ENCODE data around the gene TAS2R41. TPM values are rescaled to one million over a fixed set of nuclear protein-coding genes. Genes with fewer than 3 reads are reported as not detected.

The TAS2R41 gene
- total and polyA plus RNA-seq, 2 donors from 2014 or later = not detected

DNA sequence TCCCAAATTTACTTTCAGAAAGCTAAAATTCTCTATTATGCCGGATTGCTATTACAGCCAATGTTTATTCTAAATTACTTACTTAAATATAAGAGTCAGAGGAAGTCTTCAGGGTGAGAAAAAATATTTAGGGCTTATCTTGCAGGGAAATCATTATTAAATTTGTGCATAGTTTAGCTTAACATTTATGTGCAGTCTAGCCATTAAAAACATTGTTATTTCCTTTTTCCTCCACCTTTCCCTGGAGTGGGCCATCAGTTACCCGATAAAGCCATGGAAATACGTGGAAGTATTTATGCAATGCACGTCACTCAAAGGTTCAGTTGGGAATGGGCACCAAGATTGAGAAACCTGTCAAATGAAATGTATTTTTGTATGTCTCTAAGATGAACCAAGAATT is 43.9 kb upstream of the TAS2R41 start:
- H3K27ac ChIP-seq (ENCODE audit: low read depth in 2 of 2, low read length in 2 of 2) = no peak overlapping the region
- no peak overlapping the region for H3K4me3 ChIP-seq (ENCODE audit: low read length in 3 of 3)
- H3K9ac ChIP-seq (ENCODE audit: low read length in 3 of 3) = no peak overlapping the region
- no peaks in the 10 kb centered on the region for H3K9me3 ChIP-seq (ENCODE audit: control insufficient read depth in 2 of 3, insufficient read depth in 1 of 3, low read length in 3 of 3)
- FAIRE-seq = no peak
- DNase-seq = no peak
- H3K36me3 ChIP-seq (ENCODE audit: control insufficient read depth in 2 of 3, insufficient read depth in 3 of 3, low read length in 3 of 3) = no peaks in the 10 kb centered on the region
- H3K27me3 ChIP-seq (ENCODE audit: control insufficient read depth, insufficient read depth, low read length) = no peaks in the 10 kb centered on the region
- intact Hi-C loops (cut with DNase I) = no loop called here
- TF ChIP-seq, protein P1, sequence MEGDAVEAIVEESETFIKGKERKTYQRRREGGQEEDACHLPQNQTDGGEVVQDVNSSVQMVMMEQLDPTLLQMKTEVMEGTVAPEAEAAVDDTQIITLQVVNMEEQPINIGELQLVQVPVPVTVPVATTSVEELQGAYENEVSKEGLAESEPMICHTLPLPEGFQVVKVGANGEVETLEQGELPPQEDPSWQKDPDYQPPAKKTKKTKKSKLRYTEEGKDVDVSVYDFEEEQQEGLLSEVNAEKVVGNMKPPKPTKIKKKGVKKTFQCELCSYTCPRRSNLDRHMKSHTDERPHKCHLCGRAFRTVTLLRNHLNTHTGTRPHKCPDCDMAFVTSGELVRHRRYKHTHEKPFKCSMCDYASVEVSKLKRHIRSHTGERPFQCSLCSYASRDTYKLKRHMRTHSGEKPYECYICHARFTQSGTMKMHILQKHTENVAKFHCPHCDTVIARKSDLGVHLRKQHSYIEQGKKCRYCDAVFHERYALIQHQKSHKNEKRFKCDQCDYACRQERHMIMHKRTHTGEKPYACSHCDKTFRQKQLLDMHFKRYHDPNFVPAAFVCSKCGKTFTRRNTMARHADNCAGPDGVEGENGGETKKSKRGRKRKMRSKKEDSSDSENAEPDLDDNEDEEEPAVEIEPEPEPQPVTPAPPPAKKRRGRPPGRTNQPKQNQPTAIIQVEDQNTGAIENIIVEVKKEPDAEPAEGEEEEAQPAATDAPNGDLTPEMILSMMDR (IDR thresholded peaks at IDR 0.05; ENCODE audit: borderline replicate concordance, extremely low read depth, insufficient read depth) = no peak
- no peaks in the 10 kb centered on the region for H3K4me1 ChIP-seq (ENCODE audit: control insufficient read depth in 2 of 3, insufficient read depth in 2 of 3, low read depth in 1 of 3, low read length in 3 of 3)

DNA sequence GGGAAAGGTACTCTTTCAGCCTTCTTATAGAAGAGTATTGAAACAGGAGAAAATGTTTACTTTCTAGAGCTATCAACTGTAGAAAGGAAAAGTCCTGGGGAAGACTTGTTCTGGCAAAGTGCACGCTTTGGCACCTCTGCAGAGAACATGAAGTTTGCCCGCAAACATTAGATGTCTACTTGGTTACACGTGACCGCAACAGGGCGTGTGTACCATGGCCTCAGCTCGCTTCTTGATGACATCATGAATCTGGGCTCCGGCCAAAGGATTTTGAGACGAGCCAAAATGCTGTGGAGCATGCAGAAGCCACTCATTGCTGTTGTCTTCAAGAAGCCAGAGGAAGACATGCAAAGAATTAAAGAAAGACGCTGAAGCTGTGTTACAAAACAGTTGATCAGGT is 43.0 kb upstream of the TAS2R41 start:
- TF ChIP-seq, protein P1 (IDR thresholded peaks at IDR 0.05; ENCODE audit: borderline replicate concordance, extremely low read depth, insufficient read depth) = no peak
- H3K27me3 ChIP-seq (ENCODE audit: control insufficient read depth, insufficient read depth, low read length) = no peaks in the 10 kb centered on the region
- no peaks in the 10 kb centered on the region for H3K36me3 ChIP-seq (ENCODE audit: control insufficient read depth in 2 of 3, insufficient read depth in 3 of 3, low read length in 3 of 3)
- no peaks in the 10 kb centered on the region for H3K4me1 ChIP-seq (ENCODE audit: control insufficient read depth in 2 of 3, insufficient read depth in 2 of 3, low read depth in 1 of 3, low read length in 3 of 3)
- intact Hi-C loops (cut with DNase I) = no loop called here
- no peak overlapping the region for H3K27ac ChIP-seq (ENCODE audit: low read depth in 2 of 2, low read length in 2 of 2)
- FAIRE-seq (no peak), DNase-seq (no peak)
- H3K9ac ChIP-seq (ENCODE audit: low read length in 3 of 3) = no peak overlapping the region
- no peak overlapping the region for H3K4me3 ChIP-seq (ENCODE audit: low read length in 3 of 3)
- no peaks in the 10 kb centered on the region for H3K9me3 ChIP-seq (ENCODE audit: control insufficient read depth in 2 of 3, insufficient read depth in 1 of 3, low read length in 3 of 3)

DNA sequence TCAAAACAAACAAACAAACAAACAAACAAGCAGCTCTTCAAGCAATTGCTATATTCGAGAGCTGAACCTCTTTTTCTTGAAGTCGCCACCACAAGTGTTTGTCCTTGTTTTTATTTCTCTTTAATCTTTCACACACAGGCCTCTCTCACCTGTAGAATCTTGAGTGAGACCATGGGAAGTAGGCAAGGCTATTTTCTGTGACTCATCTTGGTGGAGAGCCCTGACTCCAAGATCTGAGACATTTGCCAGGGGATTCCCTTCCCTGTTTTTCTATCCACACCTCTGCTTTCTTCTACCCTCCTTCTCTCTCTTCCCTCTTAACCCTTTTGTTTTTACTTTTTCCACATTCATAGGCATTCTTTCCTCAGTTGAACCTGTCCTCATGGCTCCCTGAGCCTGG is 42.4 kb upstream of the TAS2R41 start:
- intact Hi-C loops (cut with DNase I) = no loop called here
- no peak overlapping the region for H3K9ac ChIP-seq (ENCODE audit: low read length in 3 of 3)
- H3K36me3 ChIP-seq (ENCODE audit: control insufficient read depth in 2 of 3, insufficient read depth in 3 of 3, low read length in 3 of 3) = no peaks in the 10 kb centered on the region
- H3K4me3 ChIP-seq (ENCODE audit: low read length in 3 of 3) = no peak overlapping the region
- H3K4me1 ChIP-seq (ENCODE audit: control insufficient read depth in 2 of 3, insufficient read depth in 2 of 3, low read depth in 1 of 3, low read length in 3 of 3) = no peaks in the 10 kb centered on the region
- no peak overlapping the region for H3K27ac ChIP-seq (ENCODE audit: low read depth in 2 of 2, low read length in 2 of 2)
- no peaks in the 10 kb centered on the region for H3K27me3 ChIP-seq (ENCODE audit: control insufficient read depth, insufficient read depth, low read length)
- DNase-seq (no peak), FAIRE-seq (no peak)
- no peaks in the 10 kb centered on the region for H3K9me3 ChIP-seq (ENCODE audit: control insufficient read depth in 2 of 3, insufficient read depth in 1 of 3, low read length in 3 of 3)
- TF ChIP-seq, protein P1 (IDR thresholded peaks at IDR 0.05; ENCODE audit: borderline replicate concordance, extremely low read depth, insufficient read depth) = no peak

DNA sequence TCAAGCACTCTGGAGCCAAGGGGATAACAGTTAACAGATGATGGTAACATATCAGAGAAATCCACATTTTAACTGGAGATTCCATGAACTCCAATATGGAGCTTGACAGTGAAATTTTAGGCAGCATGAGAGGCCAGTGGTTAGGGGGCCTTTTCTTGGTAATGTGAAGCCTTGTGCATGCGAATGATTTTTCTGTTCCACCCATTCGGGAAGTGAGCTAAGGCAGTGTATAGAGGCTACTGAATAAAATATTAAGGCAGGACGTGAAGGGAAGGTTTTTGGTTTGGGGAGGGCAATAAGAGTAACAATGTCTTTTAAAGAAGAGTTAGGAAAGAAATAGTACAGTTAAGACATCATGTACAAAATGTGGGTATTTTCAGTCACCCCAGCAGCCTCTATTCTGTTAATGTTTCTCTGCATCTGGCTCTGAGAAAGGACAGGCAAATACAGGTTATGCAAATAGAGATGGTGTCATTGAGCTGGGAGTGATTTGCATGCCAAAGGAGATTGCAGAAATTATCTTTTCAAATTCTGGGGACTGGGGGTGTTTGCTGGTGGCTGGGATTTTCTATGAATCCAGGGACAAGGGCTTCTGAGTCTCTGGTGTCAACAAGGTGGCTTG is 41.2 kb upstream of the TAS2R41 start:
- Histone ChIP-seq H3K27me3 (ENCODE audit: control insufficient read depth, insufficient read depth, low read length) (no peaks in the 10 kb centered on the region), H3K27ac (ENCODE audit: low read depth in 2 of 2, low read length in 2 of 2) (no peak overlapping the region), H3K4me1 (ENCODE audit: control insufficient read depth in 2 of 3, insufficient read depth in 2 of 3, low read depth in 1 of 3, low read length in 3 of 3) (no peaks in the 10 kb centered on the region), H3K4me3 (ENCODE audit: low read length in 3 of 3) (no peak overlapping the region), H3K36me3 (ENCODE audit: control insufficient read depth in 2 of 3, insufficient read depth in 3 of 3, low read length in 3 of 3) (no peaks in the 10 kb centered on the region), H3K9ac (ENCODE audit: low read length in 3 of 3) (no peak overlapping the region), H3K9me3 (ENCODE audit: control insufficient read depth in 2 of 3, insufficient read depth in 1 of 3, low read length in 3 of 3) (no peaks in the 10 kb centered on the region)
- TF ChIP-seq, protein P1 (IDR thresholded peaks at IDR 0.05; ENCODE audit: borderline replicate concordance, extremely low read depth, insufficient read depth) = no peak
- no peak for FAIRE-seq
- intact Hi-C loops (cut with DNase I) = no loop called here
- no peak for DNase-seq
